HG02588 (cell line): ENCODE measurements around the gene RSPH10B2.
"Not testable (repeated sequence)": the region's sequence is repeated elsewhere in the genome, so short reads cannot be mapped to it uniquely, and the experiment has no call there.

Experiments
- ATAC-seq: cut with Tn5 transposase; IDR thresholded peaks from one replicate; pipeline ENCODE4 v1.9.1; 2021; ENCODE audit warnings: mild to moderate bottlenecking, moderate library complexity; ENCODE audit not compliant: unreplicated experiment

Gene RSPH10B2

GRCh38 chr7:6753964-6754363 is at the start of gene RSPH10B2:
RSPH10B2 (plus strand) TSS chr7:6754103; CDS start chr7:6757678, 3,575 bp downstream.
- ATAC-seq = not testable (repeated sequence)

GRCh38 chr7:6705959-6706665 is 47.8 kb upstream of the RSPH10B2 start:
- peak; percentile 40 for ATAC-seq

GRCh38 chr7:6706666-6707407 is 47.1 kb upstream of the RSPH10B2 start, which contains the start of gene ZNF12:
ZNF12 (minus strand) TSS chr7:6706947; CDS start chr7:6705173, 1,774 bp downstream.
- peak; percentile 92 for ATAC-seq

- ATAC-seq = no peak
Measured at GRCh38 chr7:6708304-6708703, 45.6 kb upstream of the RSPH10B2 start.

GRCh38 chr7:6709808-6710207 is 44.1 kb upstream of the RSPH10B2 start:
- ATAC-seq = no peak

- ATAC-seq = no peak
Measured at GRCh38 chr7:6714360-6714759, 39.5 kb upstream of the RSPH10B2 start.

GRCh38 chr7:6715898-6716297 is 38.0 kb upstream of the RSPH10B2 start:
- ATAC-seq = not testable (repeated sequence)

- ATAC-seq = no peak
Measured at GRCh38 chr7:6718124-6718523, 35.8 kb upstream of the RSPH10B2 start.

GRCh38 chr7:6724351-6724750 is 29.6 kb upstream of the RSPH10B2 start:
- ATAC-seq = not testable (repeated sequence)

GRCh38 chr7:6725003-6725402 is 28.9 kb upstream of the RSPH10B2 start:
- ATAC-seq = peak; percentile 61

- ATAC-seq = not testable (repeated sequence)
Measured at GRCh38 chr7:6726341-6726740, 27.6 kb upstream of the RSPH10B2 start.

GRCh38 chr7:6727663-6728062 is 26.2 kb upstream of the RSPH10B2 start:
- no peak for ATAC-seq

- ATAC-seq = not testable (repeated sequence)
Measured at GRCh38 chr7:6728893-6729491, 24.9 kb upstream of the RSPH10B2 start.

- ATAC-seq = peak; percentile 92
Measured at GRCh38 chr7:6729492-6730342, 24.2 kb upstream of the RSPH10B2 start.

- no peak for ATAC-seq
Measured at GRCh38 chr7:6730343-6730633, 23.6 kb upstream of the RSPH10B2 start.

GRCh38 chr7:6738415-6738814 is 15.5 kb upstream of the RSPH10B2 start:
- ATAC-seq = not testable (repeated sequence)

GRCh38 chr7:6744410-6745100 is 9.3 kb upstream of the RSPH10B2 start:
- ATAC-seq = not testable (repeated sequence)

- ATAC-seq = not testable (repeated sequence)
Measured at GRCh38 chr7:6749335-6749734, 4.6 kb upstream of the RSPH10B2 start.

GRCh38 chr7:6750173-6750572 is 3.7 kb upstream of the RSPH10B2 start:
- ATAC-seq = not testable (repeated sequence)

- not testable (repeated sequence) for ATAC-seq
Measured at GRCh38 chr7:6761186-6761585, 7.3 kb downstream of the RSPH10B2 start.
